ENCODE measurements around the gene LRCOL1.

LRCOL1 gene

DNA sequence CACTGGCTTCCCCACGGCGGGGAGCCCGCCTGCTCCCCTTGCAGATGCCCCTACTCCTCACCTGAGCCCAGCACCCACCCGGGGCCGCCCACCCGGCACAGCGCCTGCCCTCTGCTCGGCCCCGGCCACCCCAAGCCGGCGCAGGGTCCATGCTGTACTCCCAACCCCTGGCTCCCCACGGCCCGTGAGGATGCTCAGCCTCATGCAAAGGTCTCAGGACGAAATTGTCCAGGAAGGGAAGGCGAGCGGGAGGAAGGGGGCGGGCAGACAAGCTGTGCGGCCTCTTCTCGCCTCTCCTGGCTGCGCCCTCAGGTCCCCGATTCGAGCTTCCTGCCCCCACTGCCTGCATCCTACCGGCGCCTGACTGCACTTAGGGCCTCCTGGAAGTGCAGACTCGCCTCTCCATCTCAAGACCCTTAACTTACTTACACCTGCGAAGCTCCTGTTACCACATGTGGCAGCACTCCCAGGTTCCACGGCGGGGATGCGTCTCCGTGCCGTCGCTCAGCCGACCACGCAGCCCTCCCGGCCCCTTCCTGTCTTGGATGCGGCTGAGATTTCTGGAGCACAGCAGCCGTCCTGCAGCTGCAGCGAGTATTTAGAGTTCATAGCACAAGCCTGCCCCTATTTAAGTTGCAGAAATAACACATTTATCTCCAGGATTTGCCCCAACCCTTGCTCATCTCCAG, 18.0 kb downstream of the LRCOL1 start:
- no peaks in the 10 kb centered on the region for H3K36me3 ChIP-seq (ENCODE audit: control insufficient read depth, insufficient read depth, low read length)
- peaks cover 3% of the 10 kb centered on the region for H3K27me3 ChIP-seq (ENCODE audit: control insufficient read depth, insufficient read depth, low read length)
- no peak overlapping the region for H3K4me3 ChIP-seq (ENCODE audit: low read length)
- H3K9ac ChIP-seq (ENCODE audit: low read length) = no peak overlapping the region
- H3K4me1 ChIP-seq (ENCODE audit: control insufficient read depth, insufficient read depth, low read length) = peaks cover 12% of the 10 kb centered on the region
- H3K9me3 ChIP-seq (ENCODE audit: control insufficient read depth, low read length) = no peaks in the 10 kb centered on the region

DNA sequence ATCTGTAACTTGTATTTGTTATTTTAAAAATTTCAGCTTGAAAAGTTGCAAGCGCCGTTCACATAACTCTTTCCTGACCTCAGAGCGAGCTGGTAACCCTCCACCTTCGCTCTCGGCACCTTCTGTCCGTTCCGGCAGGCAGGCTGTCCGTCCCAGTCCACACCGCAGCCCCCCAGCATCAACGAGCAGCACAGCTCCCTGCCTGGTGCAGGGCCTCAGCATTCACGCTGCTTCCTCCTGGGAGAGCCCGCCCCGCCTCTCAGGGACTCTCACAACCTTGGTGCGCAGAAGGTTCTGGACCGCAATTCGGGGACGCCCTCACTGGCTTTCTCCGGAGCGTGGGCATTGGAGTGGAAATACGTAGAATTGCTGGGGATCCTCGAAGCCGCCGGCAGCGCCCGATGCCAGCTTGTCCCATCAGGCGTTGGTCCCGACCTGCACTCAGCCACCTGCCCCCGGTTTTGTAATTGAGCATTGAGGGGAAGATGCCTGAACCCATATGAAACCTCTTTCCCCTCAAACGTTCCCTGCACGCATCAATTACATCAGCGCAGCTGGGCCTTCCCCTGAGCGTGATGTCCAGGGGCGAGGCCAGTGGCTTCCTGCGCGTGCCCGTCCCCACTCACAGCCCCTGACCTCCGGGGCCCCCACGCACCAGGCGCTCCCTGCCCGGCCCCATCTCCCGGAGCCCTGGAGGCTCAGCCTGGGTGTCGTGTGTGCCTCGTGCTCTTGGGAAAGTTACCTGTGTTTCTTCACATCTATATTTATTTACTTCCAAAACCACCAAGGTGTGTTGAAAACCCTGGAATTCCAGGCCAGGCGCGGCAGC, 19.1 kb downstream of the LRCOL1 start:
- H3K36me3 ChIP-seq (ENCODE audit: control insufficient read depth, insufficient read depth, low read length) = no peaks in the 10 kb centered on the region

GRCh38 chr12:132588821-132589669, 21.3 kb downstream of the LRCOL1 start:
- H3K4me3 ChIP-seq (ENCODE audit: low read length) = no peak overlapping the region
- H3K36me3 ChIP-seq (ENCODE audit: control insufficient read depth, insufficient read depth, low read length) = no peaks in the 10 kb centered on the region
- H3K9ac ChIP-seq (ENCODE audit: low read length) = no peak overlapping the region
- no peaks in the 10 kb centered on the region for H3K9me3 ChIP-seq (ENCODE audit: control insufficient read depth, low read length)
- H3K27me3 ChIP-seq (ENCODE audit: control insufficient read depth, insufficient read depth, low read length) = no peaks in the 10 kb centered on the region
- H3K4me1 ChIP-seq (ENCODE audit: control insufficient read depth, insufficient read depth, low read length) = peaks cover 7% of the 10 kb centered on the region

More for the DNA sequence above, 19.1 kb downstream of the LRCOL1 start:
- peaks cover 9% of the 10 kb centered on the region for H3K4me1 ChIP-seq (ENCODE audit: control insufficient read depth, insufficient read depth, low read length)
- H3K27me3 ChIP-seq (ENCODE audit: control insufficient read depth, insufficient read depth, low read length) = no peaks in the 10 kb centered on the region
- no peaks in the 10 kb centered on the region for H3K9me3 ChIP-seq (ENCODE audit: control insufficient read depth, low read length)
- H3K9ac ChIP-seq (ENCODE audit: low read length) = no peak overlapping the region
- no peak overlapping the region for H3K4me3 ChIP-seq (ENCODE audit: low read length)

DNA sequence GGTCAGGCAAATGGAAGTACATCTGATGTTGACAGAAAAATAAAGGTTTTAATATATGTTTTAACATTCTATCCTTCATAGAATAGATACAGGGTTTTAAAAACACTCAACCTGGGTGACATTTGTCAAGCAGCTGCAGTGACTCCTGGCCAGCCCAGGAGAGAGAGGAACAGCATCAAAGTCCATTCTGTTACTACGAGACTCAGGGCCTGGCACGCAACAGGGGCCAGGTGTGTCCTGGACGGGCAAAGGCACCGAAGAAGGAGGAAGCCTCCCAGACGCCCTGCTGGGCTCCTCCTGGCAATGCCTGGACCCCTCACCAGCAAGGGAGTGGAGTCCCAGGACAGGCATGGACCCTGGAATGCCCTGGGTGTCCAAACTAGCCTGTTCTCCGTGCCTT, 22.1 kb downstream of the LRCOL1 start:
- no peaks in the 10 kb centered on the region for H3K27me3 ChIP-seq (ENCODE audit: control insufficient read depth, insufficient read depth, low read length)
- no peak overlapping the region for H3K9ac ChIP-seq (ENCODE audit: low read length)
- peaks cover 2% of the 10 kb centered on the region for H3K4me1 ChIP-seq (ENCODE audit: control insufficient read depth, insufficient read depth, low read length)
- H3K9me3 ChIP-seq (ENCODE audit: control insufficient read depth, low read length) = no peaks in the 10 kb centered on the region
- H3K4me3 ChIP-seq (ENCODE audit: low read length) = no peak overlapping the region
- H3K36me3 ChIP-seq (ENCODE audit: control insufficient read depth, insufficient read depth, low read length) = no peaks in the 10 kb centered on the region

DNA sequence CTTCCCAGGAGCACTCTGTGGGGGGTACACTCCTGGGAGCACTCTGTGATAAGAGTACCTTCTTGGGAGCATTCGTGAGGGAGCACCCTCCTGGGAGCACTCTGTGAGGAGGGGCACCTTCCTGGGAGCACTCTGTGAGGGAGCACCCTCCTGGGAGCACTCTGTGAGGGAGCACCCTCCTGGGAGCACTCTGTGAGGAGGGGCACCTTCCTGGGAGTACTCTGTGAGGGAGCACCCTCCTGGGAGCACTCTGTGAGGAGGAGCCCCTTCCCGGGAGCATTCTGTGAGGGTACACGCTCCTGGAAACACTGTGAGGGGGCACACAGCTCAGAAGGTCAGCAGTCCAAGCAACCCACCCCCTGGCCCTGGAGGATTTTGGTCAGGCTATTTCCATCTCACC, 22.6 kb downstream of the LRCOL1 start:
- no peaks in the 10 kb centered on the region for H3K4me1 ChIP-seq (ENCODE audit: control insufficient read depth, insufficient read depth, low read length)
- no peak overlapping the region for H3K9ac ChIP-seq (ENCODE audit: low read length)
- H3K27me3 ChIP-seq (ENCODE audit: control insufficient read depth, insufficient read depth, low read length) = no peaks in the 10 kb centered on the region
- H3K36me3 ChIP-seq (ENCODE audit: control insufficient read depth, insufficient read depth, low read length) = no peaks in the 10 kb centered on the region
- no peaks in the 10 kb centered on the region for H3K9me3 ChIP-seq (ENCODE audit: control insufficient read depth, low read length)
- H3K4me3 ChIP-seq (ENCODE audit: low read length) = no peak overlapping the region

DNA sequence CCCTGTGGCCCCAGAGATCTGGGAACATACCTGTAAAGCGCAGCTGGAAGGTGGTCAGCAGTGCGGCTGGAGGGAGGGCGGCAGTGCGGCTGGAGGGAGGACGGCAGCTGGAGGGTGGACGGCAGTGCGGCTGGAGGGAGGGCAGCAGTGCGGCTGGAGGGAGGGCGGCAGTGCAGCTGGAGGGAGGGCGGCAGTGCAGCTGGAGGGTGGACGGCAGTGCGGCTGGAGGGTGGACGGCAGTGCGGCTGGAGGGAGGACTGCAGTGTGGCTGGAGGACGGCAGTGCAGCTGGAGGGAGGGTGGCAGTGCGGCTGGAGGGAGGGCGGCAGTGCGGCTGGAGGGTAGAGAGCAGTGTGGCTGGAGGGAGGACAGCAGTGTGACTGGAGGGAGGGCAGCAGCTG, 23.5 kb downstream of the LRCOL1 start:
- H3K4me3 ChIP-seq (ENCODE audit: low read length) = no peak overlapping the region
- no peaks in the 10 kb centered on the region for H3K4me1 ChIP-seq (ENCODE audit: control insufficient read depth, insufficient read depth, low read length)
- no peaks in the 10 kb centered on the region for H3K27me3 ChIP-seq (ENCODE audit: control insufficient read depth, insufficient read depth, low read length)
- no peak overlapping the region for H3K9ac ChIP-seq (ENCODE audit: low read length)
- no peaks in the 10 kb centered on the region for H3K36me3 ChIP-seq (ENCODE audit: control insufficient read depth, insufficient read depth, low read length)
- no peaks in the 10 kb centered on the region for H3K9me3 ChIP-seq (ENCODE audit: control insufficient read depth, low read length)

DNA sequence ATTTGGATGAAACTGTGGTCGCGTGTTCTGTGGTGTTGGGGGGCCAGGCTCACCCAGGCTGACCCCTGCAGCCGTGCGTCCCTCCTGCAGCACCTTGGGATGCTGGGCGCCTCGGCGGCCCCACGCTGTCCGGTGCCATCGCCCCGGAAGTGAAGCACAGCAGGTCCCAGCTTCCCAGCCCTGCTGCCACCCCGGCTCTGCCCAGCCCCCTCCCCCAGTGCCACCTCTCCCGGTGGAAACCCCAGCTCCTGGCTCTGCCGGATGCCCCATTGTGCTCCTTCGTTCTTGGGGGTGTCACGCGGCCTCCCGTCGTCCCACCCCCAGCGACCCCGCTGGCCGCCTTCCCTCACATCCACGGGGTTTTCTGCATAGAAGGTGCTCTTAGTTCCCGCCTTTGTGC, 25.2 kb downstream of the LRCOL1 start:
- Histone ChIP-seq H3K9ac (ENCODE audit: low read length) (no peak overlapping the region), H3K4me1 (ENCODE audit: control insufficient read depth, insufficient read depth, low read length) (no peaks in the 10 kb centered on the region), H3K27me3 (ENCODE audit: control insufficient read depth, insufficient read depth, low read length) (no peaks in the 10 kb centered on the region)

GRCh38 chr12:132584429-132584828, 26.0 kb downstream of the LRCOL1 start:
- H3K9me3 ChIP-seq (ENCODE audit: control insufficient read depth, low read length) = no peaks in the 10 kb centered on the region
- H3K4me3 ChIP-seq (ENCODE audit: low read length) = no peak overlapping the region
- H3K27me3 ChIP-seq (ENCODE audit: control insufficient read depth, insufficient read depth, low read length) = no peaks in the 10 kb centered on the region
- no peaks in the 10 kb centered on the region for H3K36me3 ChIP-seq (ENCODE audit: control insufficient read depth, insufficient read depth, low read length)
- H3K9ac ChIP-seq (ENCODE audit: low read length) = no peak overlapping the region
- H3K4me1 ChIP-seq (ENCODE audit: control insufficient read depth, insufficient read depth, low read length) = no peaks in the 10 kb centered on the region

More for the DNA sequence above, 25.2 kb downstream of the LRCOL1 start:
- Histone ChIP-seq H3K9me3 (ENCODE audit: control insufficient read depth, low read length) (no peaks in the 10 kb centered on the region), H3K36me3 (ENCODE audit: control insufficient read depth, insufficient read depth, low read length) (no peaks in the 10 kb centered on the region), H3K4me3 (ENCODE audit: low read length) (no peak overlapping the region)

DNA sequence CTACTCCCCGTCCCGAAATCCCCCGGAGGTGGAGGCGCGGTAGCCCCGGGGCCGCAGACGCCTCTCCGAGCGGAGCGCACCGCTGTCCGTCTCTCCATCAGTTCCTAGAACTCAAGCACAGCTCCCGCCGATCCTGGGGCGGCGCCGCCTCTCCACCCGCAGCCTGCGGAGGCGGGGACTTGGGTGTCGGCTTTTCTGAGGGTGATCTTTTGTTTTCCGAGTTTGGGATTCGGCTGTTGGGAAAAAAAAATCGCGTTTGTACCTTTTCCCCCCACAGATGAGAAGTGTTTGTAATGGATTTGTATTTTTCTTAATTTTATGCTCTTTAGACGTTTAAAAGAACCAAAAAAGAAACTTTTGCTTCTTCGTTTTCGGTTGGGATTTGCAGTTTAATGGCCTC, 26.6 kb downstream of the LRCOL1 start:
- H3K9me3 ChIP-seq (ENCODE audit: control insufficient read depth, low read length) = no peaks in the 10 kb centered on the region
- H3K4me3 ChIP-seq (ENCODE audit: low read length) = no peak overlapping the region
- no peaks in the 10 kb centered on the region for H3K4me1 ChIP-seq (ENCODE audit: control insufficient read depth, insufficient read depth, low read length)
- H3K36me3 ChIP-seq (ENCODE audit: control insufficient read depth, insufficient read depth, low read length) = no peaks in the 10 kb centered on the region
- H3K27me3 ChIP-seq (ENCODE audit: control insufficient read depth, insufficient read depth, low read length) = no peaks in the 10 kb centered on the region
- no peak overlapping the region for H3K9ac ChIP-seq (ENCODE audit: low read length)

GRCh38 chr12:132583411-132583710, 27.0 kb downstream of the LRCOL1 start:
- H3K27me3 ChIP-seq (ENCODE audit: control insufficient read depth, insufficient read depth, low read length) = no peaks in the 10 kb centered on the region
- H3K9ac ChIP-seq (ENCODE audit: low read length) = no peak overlapping the region
- no peaks in the 10 kb centered on the region for H3K36me3 ChIP-seq (ENCODE audit: control insufficient read depth, insufficient read depth, low read length)
- H3K9me3 ChIP-seq (ENCODE audit: control insufficient read depth, low read length) = no peaks in the 10 kb centered on the region
- no peak overlapping the region for H3K4me3 ChIP-seq (ENCODE audit: low read length)
- H3K4me1 ChIP-seq (ENCODE audit: control insufficient read depth, insufficient read depth, low read length) = no peaks in the 10 kb centered on the region

DNA sequence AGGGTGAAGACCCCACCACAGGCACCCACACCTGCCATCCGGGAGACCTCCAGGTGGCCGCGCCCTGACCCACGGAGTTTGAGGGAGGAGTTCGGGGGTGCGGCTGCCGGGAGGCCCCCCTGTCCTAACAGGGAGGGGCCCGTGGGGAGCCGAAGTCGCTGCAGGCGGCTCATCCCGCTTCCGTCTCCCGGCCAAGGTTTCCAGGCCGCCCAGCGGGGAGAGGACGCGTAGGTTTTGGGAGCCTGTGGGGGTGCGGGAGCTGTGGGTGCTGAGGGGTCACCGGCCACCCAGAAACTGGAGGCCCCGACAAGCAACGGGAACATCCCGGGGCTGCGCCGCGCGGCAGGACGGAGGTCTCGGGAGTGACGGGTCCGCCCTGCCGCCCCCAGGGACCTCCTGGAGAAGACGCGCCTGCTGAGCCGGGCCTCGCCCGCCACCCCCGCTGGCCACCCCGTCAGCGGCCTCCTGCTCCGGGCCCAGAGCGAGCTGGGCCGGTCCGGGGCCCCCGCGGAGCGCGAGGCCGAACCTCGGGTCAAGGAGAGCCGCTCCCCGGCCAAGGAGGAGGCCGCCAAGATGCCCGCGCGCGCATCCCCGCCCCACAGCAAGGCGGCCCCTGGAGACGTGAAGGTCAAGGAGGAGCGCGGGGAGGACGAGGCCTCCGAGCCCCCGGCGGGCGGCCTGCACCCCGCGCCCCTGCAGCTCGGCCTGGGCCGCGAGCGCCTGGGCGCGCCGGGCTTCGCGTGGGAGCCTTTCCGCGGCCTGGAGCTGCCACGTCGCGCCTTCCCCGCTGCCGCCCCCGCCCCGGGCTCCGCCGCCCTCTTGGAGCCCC, 27.6 kb downstream of the LRCOL1 start:
- no peak overlapping the region for H3K4me3 ChIP-seq (ENCODE audit: low read length)
- H3K27me3 ChIP-seq (ENCODE audit: control insufficient read depth, insufficient read depth, low read length) = no peaks in the 10 kb centered on the region
- H3K9me3 ChIP-seq (ENCODE audit: control insufficient read depth, low read length) = no peaks in the 10 kb centered on the region
- no peak overlapping the region for H3K9ac ChIP-seq (ENCODE audit: low read length)
- H3K4me1 ChIP-seq (ENCODE audit: control insufficient read depth, insufficient read depth, low read length) = no peaks in the 10 kb centered on the region
- H3K36me3 ChIP-seq (ENCODE audit: control insufficient read depth, insufficient read depth, low read length) = no peaks in the 10 kb centered on the region
